ENCODE results near the gene ZNF865.
A peak's percentile ranks its signal among the peaks of the same experiment; 100 is the strongest.

ZNF865 gene

GRCh38 chr19:55605207-55605636, 225 bp upstream of the ZNF865 start:
- DNase-seq (ENCODE audit: low read depth) = peak; percentile 90

GRCh38 chr19:55606471-55606787, 982 bp downstream of the ZNF865 start:
- DNase-seq (ENCODE audit: low read depth) = no peak

GRCh38 chr19:55606817-55607216, 1.4 kb downstream of the ZNF865 start:
- no peak for DNase-seq (ENCODE audit: low read depth)

DNA sequence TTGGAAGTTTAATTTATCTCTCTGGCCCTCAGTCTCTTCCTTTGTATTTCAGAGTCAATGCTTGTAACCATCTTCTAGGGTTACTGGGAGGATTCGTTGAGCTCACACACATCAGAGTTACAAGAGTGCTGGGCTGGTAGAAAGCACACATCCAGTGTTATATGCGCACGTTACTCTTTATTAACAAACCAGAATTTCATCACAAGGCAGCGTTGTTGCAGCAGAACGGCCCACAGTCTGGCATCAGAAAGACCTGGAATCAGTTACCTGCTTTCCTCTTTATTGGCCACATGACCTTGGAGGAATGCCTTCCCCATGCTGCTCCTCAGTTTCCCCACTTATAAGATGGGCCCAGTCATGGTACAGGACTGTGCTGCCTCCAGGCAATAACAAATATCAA, 3.9 kb downstream of the ZNF865 start:
- no peak for DNase-seq (ENCODE audit: low read depth)

DNA sequence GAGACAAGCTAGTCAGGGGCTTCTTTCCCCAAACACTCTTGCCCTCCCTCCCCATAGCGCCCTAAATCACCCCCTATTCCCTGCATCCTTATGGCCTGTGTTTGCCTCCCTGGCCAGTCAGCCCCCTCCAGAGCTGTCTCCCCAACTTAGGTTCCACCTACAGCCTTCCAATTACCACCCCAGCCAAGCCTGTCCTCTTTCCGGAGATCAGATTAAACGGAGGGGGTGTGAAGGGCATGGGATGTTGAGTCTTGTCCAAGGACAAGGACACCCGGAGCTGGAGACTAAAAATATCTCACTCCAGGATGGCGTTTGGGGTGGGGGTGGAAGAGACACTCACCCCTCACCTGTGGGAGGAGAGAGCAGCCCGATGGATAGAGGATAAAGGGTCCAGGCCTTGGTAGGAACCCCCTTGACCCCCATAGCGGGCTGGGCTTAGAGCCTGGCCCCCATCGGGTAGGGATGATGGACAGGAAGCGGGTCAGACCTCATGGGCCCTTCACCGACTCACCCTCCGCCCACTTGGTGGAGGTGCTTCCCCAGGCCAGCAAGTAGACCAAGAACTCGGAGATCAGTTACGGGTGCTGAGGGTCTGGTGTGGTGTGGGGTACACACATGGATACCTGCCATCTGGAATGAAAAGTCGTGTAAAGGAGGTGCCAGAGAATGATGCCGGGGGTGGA, 6.0 kb downstream of the ZNF865 start:
- no peak for DNase-seq (ENCODE audit: low read depth)

- no peak for DNase-seq (ENCODE audit: low read depth)
Observed at GRCh38 chr19:55611983-55612645, 6.7 kb downstream of the ZNF865 start.

- no peak for DNase-seq (ENCODE audit: low read depth)
Observed at GRCh38 chr19:55613396-55613795, 7.9 kb downstream of the ZNF865 start.

- DNase-seq (ENCODE audit: low read depth) = no peak
Observed at GRCh38 chr19:55613930-55614710, 8.7 kb downstream of the ZNF865 start.

- DNase-seq (ENCODE audit: low read depth) = no peak
Observed at GRCh38 chr19:55614711-55615542, 9.5 kb downstream of the ZNF865 start.

- no peak for DNase-seq (ENCODE audit: low read depth)
Observed at GRCh38 chr19:55615543-55616394, 10.3 kb downstream of the ZNF865 start.

DNA sequence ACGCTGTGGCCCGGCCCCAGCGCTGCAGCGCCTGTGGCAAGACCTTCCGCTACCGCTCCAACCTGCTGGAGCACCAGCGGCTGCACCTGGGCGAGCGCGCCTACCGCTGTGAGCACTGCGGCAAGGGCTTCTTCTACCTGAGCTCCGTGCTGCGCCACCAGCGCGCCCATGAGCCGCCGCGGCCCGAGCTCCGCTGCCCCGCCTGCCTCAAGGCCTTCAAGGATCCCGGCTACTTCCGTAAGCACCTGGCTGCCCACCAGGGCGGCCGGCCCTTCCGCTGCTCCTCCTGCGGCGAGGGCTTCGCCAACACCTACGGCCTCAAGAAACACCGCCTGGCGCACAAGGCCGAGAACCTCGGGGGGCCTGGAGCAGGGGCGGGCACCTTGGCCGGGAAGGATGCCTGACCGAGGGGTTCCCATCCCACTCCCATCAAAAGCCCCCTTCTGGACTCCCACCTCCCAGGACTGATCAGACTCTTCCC, 11.0 kb downstream of the ZNF865 start:
- no peak for DNase-seq (ENCODE audit: low read depth)

DNA sequence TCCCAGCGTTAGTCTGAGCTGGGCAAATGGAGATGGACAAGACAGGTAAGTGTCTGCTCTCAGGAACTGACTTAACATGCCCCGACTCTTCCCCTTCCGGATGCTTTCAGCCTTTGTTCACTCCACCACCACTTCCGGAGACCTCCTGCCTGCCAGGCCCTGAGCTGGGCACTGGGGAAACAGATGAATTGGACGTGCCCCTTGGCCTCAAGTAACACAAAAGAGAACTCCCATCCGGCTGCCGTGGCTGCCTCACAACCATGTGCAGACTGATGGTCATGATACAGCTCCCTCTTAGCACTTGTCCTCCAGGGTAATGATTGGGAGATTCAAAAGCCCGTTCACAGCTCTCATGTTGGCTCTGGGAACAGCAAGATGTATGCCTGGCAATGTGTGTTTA, 12.0 kb downstream of the ZNF865 start:
- no peak for DNase-seq (ENCODE audit: low read depth)

GRCh38 chr19:55618426-55618825, 13.0 kb downstream of the ZNF865 start:
- no peak for DNase-seq (ENCODE audit: low read depth)

GRCh38 chr19:55619286-55619685, 13.8 kb downstream of the ZNF865 start:
- DNase-seq (ENCODE audit: low read depth) = no peak

DNA sequence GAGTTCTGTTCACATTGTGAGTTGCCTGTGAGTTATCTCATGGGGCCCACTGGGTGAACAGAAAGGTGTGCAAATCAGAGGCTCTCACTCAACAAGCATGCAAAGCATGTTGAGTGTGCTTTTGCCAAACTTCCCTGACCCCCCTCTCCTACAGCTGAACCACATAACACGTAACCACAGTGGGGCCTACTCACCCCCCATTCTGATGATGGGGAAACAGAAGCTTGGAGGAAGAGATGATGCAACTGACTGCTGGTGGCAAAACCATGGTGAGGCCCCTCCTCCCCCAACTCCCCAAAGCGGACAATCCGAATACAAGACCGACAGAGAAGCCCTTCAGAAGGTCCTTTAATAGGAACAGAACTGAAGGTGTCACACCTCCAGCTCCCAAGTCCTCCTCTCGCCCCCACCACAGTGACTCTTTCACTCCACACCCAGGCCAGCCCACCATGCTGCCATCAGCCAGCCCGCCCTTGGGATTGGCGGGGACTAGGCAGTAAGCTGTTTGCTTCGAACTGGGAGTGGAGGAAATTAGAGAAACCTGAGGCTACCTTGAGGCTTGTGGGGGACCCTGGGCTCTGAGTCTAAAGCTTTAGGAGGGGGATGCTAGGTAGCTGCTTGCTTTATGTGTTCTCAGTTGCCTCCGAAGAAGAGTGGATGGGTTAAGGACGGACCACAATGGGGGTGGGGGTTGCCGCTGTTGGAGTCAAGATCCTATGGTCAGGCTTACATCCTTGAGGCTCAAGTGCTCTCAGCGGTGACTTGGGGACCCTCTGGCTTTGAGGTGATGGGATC, 15.2 kb downstream of the ZNF865 start:
- no peak for DNase-seq (ENCODE audit: low read depth)

GRCh38 chr19:55621205-55621672, 15.8 kb downstream of the ZNF865 start:
- no peak for DNase-seq (ENCODE audit: low read depth)

- DNase-seq (ENCODE audit: low read depth) = no peak
Observed at GRCh38 chr19:55621673-55622231, 16.3 kb downstream of the ZNF865 start.

DNA sequence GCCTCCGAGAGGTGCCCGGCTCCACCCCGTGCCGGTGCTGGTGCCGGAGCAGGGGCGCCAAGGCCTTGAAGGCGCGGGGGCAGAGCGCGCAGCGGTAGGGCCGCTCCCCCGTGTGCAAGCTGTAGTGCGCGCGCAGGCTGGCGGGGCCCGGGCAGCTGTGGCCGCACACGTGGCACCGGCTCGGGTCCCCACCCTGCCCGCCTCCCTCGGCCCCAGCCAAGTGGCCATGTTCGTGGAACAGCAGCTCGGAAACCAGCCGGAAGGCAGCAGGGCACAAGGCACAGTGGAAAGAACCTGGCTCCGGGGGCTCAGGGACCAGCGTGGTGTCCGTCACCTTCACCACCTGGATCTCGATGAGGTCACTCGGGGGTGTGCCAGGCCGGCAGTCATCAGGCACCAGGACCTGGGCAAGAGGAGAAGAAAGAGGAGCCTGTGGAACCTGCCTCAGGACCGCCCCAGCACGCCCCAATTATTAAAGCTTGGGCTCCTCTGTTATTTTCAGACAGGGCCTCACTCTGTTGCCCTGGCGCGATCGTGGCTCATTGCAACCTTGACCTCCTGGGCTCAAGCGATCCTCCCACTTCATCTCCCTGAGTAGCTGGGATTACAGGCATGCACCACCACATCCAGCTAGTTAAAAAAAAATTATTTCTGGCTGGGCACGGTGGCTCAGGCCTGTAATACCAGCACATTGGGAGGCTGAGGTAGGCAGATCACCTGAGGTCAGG, 17.0 kb downstream of the ZNF865 start:
- DNase-seq (ENCODE audit: low read depth) = no peak

- DNase-seq (ENCODE audit: low read depth) = no peak
Observed at GRCh38 chr19:55623130-55623529, 17.7 kb downstream of the ZNF865 start.
